HG03159 (cell line): ENCODE measurements around the gene USHBP1.

Experiments
- ATAC-seq: cut with Tn5 transposase; IDR thresholded peaks from one replicate; pipeline ENCODE4 v1.9.1; 2021; ENCODE audit warnings: mild to moderate bottlenecking, moderate library complexity; ENCODE audit not compliant: unreplicated experiment

Gene USHBP1

GRCh38 chr19:17215127-17215971, 49.2 kb downstream of the USHBP1 start, which contains the start of gene USE1:
Gene USE1, plus strand, starts transcription at chr19:17215357. Its CDS starts 49 bp downstream, at chr19:17215406.
- peak; percentile 83 for ATAC-seq

GRCh38 chr19:17214508-17215126, 49.9 kb downstream of the USHBP1 start:
- no peak for ATAC-seq

GRCh38 chr19:17213334-17213733, 51.2 kb downstream of the USHBP1 start:
- ATAC-seq = no peak

GRCh38 chr19:17211547-17212446, 52.7 kb downstream of the USHBP1 start:
- ATAC-seq = no peak

- ATAC-seq = no peak
Observed at GRCh38 chr19:17210296-17210695, 54.2 kb downstream of the USHBP1 start.

- ATAC-seq = no peak
Observed at GRCh38 chr19:17209126-17210036, 55.2 kb downstream of the USHBP1 start.

GRCh38 chr19:17206736-17207581, 57.6 kb downstream of the USHBP1 start:
- ATAC-seq = no peak

- no peak for ATAC-seq
Observed at GRCh38 chr19:17205237-17206140, 59.1 kb downstream of the USHBP1 start.

- ATAC-seq = no peak
Observed at GRCh38 chr19:17202713-17203112, 61.8 kb downstream of the USHBP1 start.

GRCh38 chr19:17202249-17202648, 62.3 kb downstream of the USHBP1 start:
- ATAC-seq = no peak

GRCh38 chr19:17200408-17201079, 64.0 kb downstream of the USHBP1 start:
- ATAC-seq = no peak
